H1 (cell line): ENCODE data around the gene TBX2. TPM values are rescaled to one million over a fixed set of nuclear protein-coding genes. Genes with fewer than 3 reads are reported as not detected.

Experiments
- CTCF ChIA-PET: fragments of 300-600 bp; sonication (Branson Sonifier 250); formaldehyde crosslinking; loops from one replicate; lab custom pipeline; 2021; ENCODE audit not compliant: partially characterized antibody; lab: Charles Lee
- POLR2A ChIA-PET: fragments of 300-600 bp; sonication (Branson Sonifier 250); formaldehyde crosslinking; loops from one replicate; lab custom pipeline; 2021; ENCODE audit warnings: inconsistent platforms; ENCODE audit not compliant: partially characterized antibody; lab: Charles Lee
- DNase-seq, 2 experiments: peaks; one replicate each; pipeline versions ENCODE4 v3.0.0 to v3.0.0-alpha.2; 2010 to 2022; ENCODE audit warnings: low spot score in 2 of 2, low read depth in 1 of 2, mixed read lengths in 1 of 2
- FAIRE-seq: peaks from 2 replicates; lab custom pipeline; 2011; peaks lifted over from hg19 to GRCh38; lab: Jason Lieb, UNC
- H2AFZ ChIP-seq: 2 replicates; pipeline ENCODE4 v1.8.1; 2012; ENCODE audit warnings: low read length, inconsistent platforms
- H2AK5ac ChIP-seq: 2 replicates; pipeline ENCODE4 v1.6.1; 2013; ENCODE audit warnings: low read depth, low read length
- H2BK120ac ChIP-seq: replicated peaks from 2 replicates; pipeline ENCODE3; 2013; ENCODE audit warnings: low read depth, low read length, inconsistent platforms
- H2BK12ac ChIP-seq: 2 replicates; pipeline ENCODE4 v1.6.1; 2013; ENCODE audit warnings: low read depth, low read length
- H2BK15ac ChIP-seq: 2 replicates; pipeline ENCODE4 v1.6.1; 2013; ENCODE audit warnings: low read length
- H2BK20ac ChIP-seq: 2 replicates; pipeline ENCODE4 v1.6.1; 2013; ENCODE audit warnings: low read length
- H2BK5ac ChIP-seq: 2 replicates; pipeline ENCODE4 v1.6.1; 2013; ENCODE audit warnings: low read depth, low read length
- H3K14ac ChIP-seq: 2 replicates; pipeline ENCODE4 v1.6.1; 2013; ENCODE audit warnings: inconsistent platforms; ENCODE audit not compliant: insufficient read length
- H3K18ac ChIP-seq: 2 replicates; pipeline ENCODE4 v1.6.1; 2013; ENCODE audit warnings: low read length; ENCODE audit errors: extremely low read depth
- H3K23ac ChIP-seq: 2 replicates; pipeline ENCODE4 v1.6.1; 2013; ENCODE audit warnings: inconsistent platforms; ENCODE audit not compliant: insufficient read length
- H3K23me2 ChIP-seq: 2 replicates; pipeline ENCODE4 v1.6.1; 2013; ENCODE audit warnings: low read depth, low read length
- H3K27ac ChIP-seq: 2 replicates; pipeline ENCODE4 v1.6.1; 2011; ENCODE audit warnings: low read depth, low read length, inconsistent platforms
- H3K27me3 ChIP-seq, 4 experiments: replicated peaks in 1 of 4; 1 replicate in 1 of 4; 2 replicates in 3 of 4; pipeline versions ENCODE4 v1.6.1 to v1.8.1; 2011 to 2013; ENCODE audit warnings: low read length in 3 of 4, mild to moderate bottlenecking in 3 of 4, inconsistent platforms in 2 of 4, mixed read lengths in 2 of 4, moderate library complexity in 1 of 4; ENCODE audit not compliant: control insufficient read depth in 3 of 4, insufficient read depth in 3 of 4; ENCODE audit errors: extremely low read depth in 1 of 4
- H3K36me3 ChIP-seq, 4 experiments: 2 replicates each; pipeline versions ENCODE4 v1.6.1 to v1.8.1; 2011 to 2013; ENCODE audit warnings: mild to moderate bottlenecking in 4 of 4, low read length in 3 of 4, moderate library complexity in 2 of 4, control low read depth in 1 of 4, inconsistent platforms in 1 of 4; ENCODE audit not compliant: insufficient read depth in 4 of 4, control insufficient read depth in 2 of 4
- H3K4ac ChIP-seq: replicated peaks from 2 replicates; pipeline ENCODE3; 2013; ENCODE audit warnings: low read length, low read depth, mixed read lengths, inconsistent platforms; ENCODE audit not compliant: insufficient read length
- H3K4me1 ChIP-seq, 4 experiments: replicated peaks in 1 of 4; 1 replicate in 1 of 4; 2 replicates in 3 of 4; pipeline versions ENCODE4 v1.6.1 to v1.8.1; 2011 to 2013; ENCODE audit warnings: low read length in 3 of 4, inconsistent platforms in 2 of 4, mixed read lengths in 1 of 4; ENCODE audit not compliant: insufficient read depth in 4 of 4, control insufficient read depth in 3 of 4
- H3K4me2 ChIP-seq, 2 experiments: 2 replicates each; pipeline versions ENCODE4 v1.6.1 to v1.8.1; 2011 to 2013; ENCODE audit warnings: low read depth in 2 of 2, low read length in 2 of 2, control low read depth in 1 of 2, inconsistent platforms in 1 of 2, mild to moderate bottlenecking in 1 of 2; ENCODE audit not compliant: insufficient read depth in 1 of 2
- H3K4me3 ChIP-seq, 4 experiments: fragments of 200-600, 300-600 bp in 1 of 4; sonication (generic), shearing (Covaris generic), sonication (Bioruptor Twin) in 1 of 4; 2 replicates each; pipeline versions ENCODE4 v1.5.1 to v1.8.1; 2011 to 2016; ENCODE audit warnings: low read length in 4 of 4, low read depth in 3 of 4, control low read depth in 2 of 4, inconsistent platforms in 2 of 4, mild to moderate bottlenecking in 2 of 4, mixed read lengths in 1 of 4, moderate library complexity in 1 of 4; ENCODE audit not compliant: insufficient read depth in 2 of 4; ENCODE audit errors: extremely low read depth in 1 of 4
- H3K56ac ChIP-seq: replicated peaks from 2 replicates; pipeline ENCODE3; 2013; ENCODE audit warnings: low read depth, mild to moderate bottlenecking, mixed read lengths, low read length, inconsistent platforms; ENCODE audit not compliant: insufficient read length
- H3K79me1 ChIP-seq: 2 replicates; pipeline ENCODE4 v1.6.1; 2013; ENCODE audit warnings: low read depth, low read length, control low read depth
- H3K79me2 ChIP-seq, 2 experiments: 2 replicates each; pipeline versions ENCODE4 v1.6.1 to v1.8.1; 2012 to 2013; ENCODE audit warnings: low read length in 2 of 2, mild to moderate bottlenecking in 2 of 2, inconsistent platforms in 1 of 2; ENCODE audit not compliant: insufficient read depth in 2 of 2, control insufficient read depth in 1 of 2
- H3K9ac ChIP-seq, 4 experiments: replicated peaks in 1 of 4; 1 replicate in 1 of 4; 2 replicates in 3 of 4; pipeline versions ENCODE4 v1.6.1 to v1.8.1; 2011 to 2013; ENCODE audit warnings: low read depth in 3 of 4, low read length in 3 of 4, control low read depth in 2 of 4, mild to moderate bottlenecking in 2 of 4, moderate library complexity in 2 of 4, inconsistent platforms in 1 of 4; ENCODE audit errors: extremely low read depth in 1 of 4
- H3K9me3 ChIP-seq, 2 experiments: 2 replicates each; pipeline versions ENCODE4 v1.6.1 to v1.8.1; 2012 to 2013; ENCODE audit warnings: mild to moderate bottlenecking in 2 of 2, moderate library complexity in 2 of 2, control low read depth in 1 of 2, inconsistent platforms in 1 of 2, low read depth in 1 of 2, low read length in 1 of 2, mixed read lengths in 1 of 2; ENCODE audit not compliant: insufficient read depth in 2 of 2
- H4K20me1 ChIP-seq, 2 experiments: replicated peaks in 1 of 2; 2 replicates each; pipeline versions ENCODE3 to v1.8.1; 2011 to 2013; ENCODE audit warnings: inconsistent platforms in 2 of 2, low read length in 2 of 2, mild to moderate bottlenecking in 1 of 2; ENCODE audit not compliant: insufficient read depth in 2 of 2, control insufficient read depth in 1 of 2
- H4K5ac ChIP-seq: 2 replicates; pipeline ENCODE4 v1.6.1; 2013; ENCODE audit warnings: low read length, low read depth, mixed read lengths, inconsistent platforms; ENCODE audit not compliant: insufficient read length
- H4K8ac ChIP-seq: 2 replicates; pipeline ENCODE4 v1.8.0; 2013; ENCODE audit warnings: mild to moderate bottlenecking, moderate library complexity, low read length, inconsistent platforms; ENCODE audit not compliant: insufficient read depth; ENCODE audit errors: extremely low read depth
- H4K91ac ChIP-seq: replicated peaks from 2 replicates; pipeline ENCODE3; 2013; ENCODE audit warnings: low read length, mixed read lengths, inconsistent platforms; ENCODE audit not compliant: insufficient read length
- CHD1 ChIP-seq: IDR thresholded peaks from 2 replicates; pipeline ENCODE4 v1.6.1; 2012; ENCODE audit warnings: low read depth, low read length, improper control_type of control experiment
- EP300 ChIP-seq, 2 experiments: IDR thresholded peaks; 1 replicate in 1 of 2; 2 replicates in 1 of 2; pipeline ENCODE4 v1.6.1; 2011 to 2012; ENCODE audit warnings: low read depth in 2 of 2, low read length in 2 of 2, mild to moderate bottlenecking in 2 of 2, borderline replicate concordance in 1 of 2, inconsistent platforms in 1 of 2, moderate library complexity in 1 of 2
- JUND ChIP-seq: IDR thresholded peaks from 2 replicates; pipeline ENCODE4 v1.6.1; 2011; ENCODE audit warnings: mild to moderate bottlenecking, improper control_type of control experiment, low read length
- NRF1 ChIP-seq: IDR thresholded peaks from 2 replicates; pipeline ENCODE4 v1.6.1; 2011; ENCODE audit warnings: mild to moderate bottlenecking, low read depth, low read length, improper control_type of control experiment
- POU5F1 ChIP-seq: IDR thresholded peaks from 2 replicates; pipeline ENCODE4 v1.6.1; 2011; ENCODE audit warnings: low read depth, mild to moderate bottlenecking, low read length, moderate library complexity
- SIX5 ChIP-seq: IDR thresholded peaks from 2 replicates; pipeline ENCODE4 v1.6.1; 2011; ENCODE audit warnings: mild to moderate bottlenecking, low read depth, low read length
- SP1 ChIP-seq: IDR thresholded peaks from 2 replicates; pipeline ENCODE4 v1.6.1; 2011; ENCODE audit warnings: low read depth, low read length
- TAF7 ChIP-seq: optimal IDR thresholded peaks from 2 replicates; pipeline ENCODE3; 2011; ENCODE audit warnings: low read depth, mild to moderate bottlenecking, inconsistent platforms, low read length, moderate library complexity, borderline replicate concordance
- USF2 ChIP-seq: IDR thresholded peaks from 2 replicates; pipeline ENCODE4 v1.6.1; 2011; ENCODE audit warnings: low read length, improper control_type of control experiment
- whole genome bisulfite sequencing, 2 experiments: shearing (Covaris generic) in 1 of 2; methylation state at CpG; one replicate each; pipeline versions ENCODE4 v1.1.6 to v1.1.7; 2013 to 2015; ENCODE audit warnings: low lambda C conversion rate in 2 of 2, mixed read lengths in 2 of 2, inconsistent platforms in 1 of 2, low coverage in 1 of 2, missing lambda C conversion rate in 1 of 2; ENCODE audit not compliant: insufficient replicate concordance in 2 of 2, insufficient coverage in 1 of 2, insufficient read length in 1 of 2; ENCODE audit errors: extremely low coverage in 1 of 2, missing lambda C conversion rate in 1 of 2; 5-methylcytosine and 5-hydroxymethylcytosine counted together
- polyA plus RNA-seq, 7 experiments: library from polyadenylated mRNA; depleted of rRNA in 3 of 7; stranded (reverse) in 5 of 7; unstranded in 2 of 7; fragments of >200 nt in 5 of 7; fragments of 200-250 nt in 2 of 7; gene quantifications; 1 replicate in 5 of 7; 2 replicates in 1 of 7; 4 replicates in 1 of 7; pipeline versions ENCODE4 v1.2.1 to v1.2.3, GENCODE V29; 2011 to 2013; ENCODE audit warnings: missing spikeins in 2 of 7, mixed read lengths in 2 of 7
- total RNA-seq: library from RNA; stranded (reverse); fragmentation: NEBNext Ultra II Directional; extraction: Animal tissue kit (Norgen Biotek cat#: 25700); gene quantifications from 2 replicates; pipeline ENCODE4 v1.2.1, GENCODE V29; 2021

TBX2 gene
- total and polyA plus RNA-seq, 2 of the 8 experiments (the other 6 are each of a cell fraction or from before 2014, with no cell fraction given) = not detected

GRCh38 chr17:61353615-61354014, 46.0 kb upstream of the TBX2 start:
- Histone ChIP-seq H3K4me3 (no peak overlapping the region), H3K27me3 (no peaks in the 10 kb centered on the region), H2BK15ac (0 out of 2 replicates have a peak overlapping the region, but pooled peaks have one; percentile 40), H3K79me1 (no peaks in the 10 kb centered on the region), H2AFZ (no peak overlapping the region), H3K23me2 (peaks cover 3% of the 10 kb centered on the region; the same call in 1 of the 2 replicates), H3K4me2 (no peak overlapping the region), H4K91ac (peak overlapping the region; percentile 20), H2BK5ac (no peak overlapping the region), H4K20me1 (no peaks in the 10 kb centered on the region), H3K14ac (no peak overlapping the region), H3K36me3 (no peaks in the 10 kb centered on the region), H3K9me3 (no peaks in the 10 kb centered on the region), H3K23ac (no peak overlapping the region), H4K8ac (peak overlapping the region; percentile 0; the same call in 1 of the 2 replicates), H2BK12ac (no peak overlapping the region), H2AK5ac (no peak overlapping the region), H3K4ac (no peak overlapping the region), H3K4me1 (peaks cover 0 to 13% (median 8%) of the 10 kb centered on the region in 4 experiments; a peak in 4 of 7 replicates), H2BK20ac (no peak overlapping the region), H3K18ac (no peak overlapping the region), H3K79me2 (no peaks in the 10 kb centered on the region), H3K9ac (no peak overlapping the region), H3K56ac (no peak overlapping the region), H3K27ac (no peak overlapping the region), H2BK120ac (no peak overlapping the region), H4K5ac (no peak overlapping the region)
- no peak for DNase-seq
- 87% methylated on average over 11 of the region's 12 CpGs; no CpG with 5 or more reads in 1 of the 2 experiments for whole genome bisulfite sequencing, 2 experiments
- ChIA-PET CTCF (interaction anchor here (0.9 kb wide), 1 partner anchor 44 kb away, joined by 3 read pairs; no protein-coding TSS in a partner anchor), POLR2A (no interaction called here)
- FAIRE-seq = no peak
- TF ChIP-seq NRF1 (no peak), TAF7 (no peak), JUND (no peak), USF2 (no peak), CHD1 (no peak), SIX5 (no peak), POU5F1 (no peak), EP300 (IDR thresholded peaks at IDR 0.05; ENCODE audit: borderline replicate concordance in 1 of 2, low read depth in 2 of 2, low read length in 2 of 2) (no peak), SP1 (no peak)
